CD1c-positive myeloid dendritic cell (primary cell): Measurements from ENCODE around the gene PIK3CG.
A peak's percentile ranks its signal among the peaks of the same experiment; 100 is the strongest.
"Not testable (repeated sequence)": the region's sequence is repeated elsewhere in the genome, so short reads cannot be mapped to it uniquely, and the experiment has no call there.

ENCODE experiments used
- DNase-seq: peaks from one replicate; pipeline ENCODE4 v3.0.0-alpha.2; 2016; ENCODE audit errors: extremely low spot score

PIK3CG gene

GRCh38 chr7:106865130-106866041, at the start of gene PIK3CG:
Gene PIK3CG (plus strand): TSS chr7:106865282. CDS start chr7:106867562, 2,280 bp downstream.
- peak; percentile 91 for DNase-seq

- DNase-seq = no peak
Measured at GRCh38 chr7:106817098-106817497, 48.0 kb upstream of the PIK3CG start.

GRCh38 chr7:106818736-106819135, 46.3 kb upstream of the PIK3CG start:
- no peak for DNase-seq

GRCh38 chr7:106819546-106819945, 45.5 kb upstream of the PIK3CG start:
- no peak for DNase-seq

GRCh38 chr7:106820321-106821217, 44.5 kb upstream of the PIK3CG start:
- no peak for DNase-seq

- DNase-seq = no peak
Measured at GRCh38 chr7:106823631-106824030, 41.5 kb upstream of the PIK3CG start.

GRCh38 chr7:106824458-106824857, 40.6 kb upstream of the PIK3CG start:
- DNase-seq = peak; percentile 55

GRCh38 chr7:106827626-106828025, 37.5 kb upstream of the PIK3CG start:
- DNase-seq = no peak

- DNase-seq = no peak
Measured at GRCh38 chr7:106829496-106829895, 35.6 kb upstream of the PIK3CG start.

- DNase-seq = not testable (repeated sequence)
Measured at GRCh38 chr7:106830896-106831295, 34.2 kb upstream of the PIK3CG start.

GRCh38 chr7:106836816-106837215, 28.3 kb upstream of the PIK3CG start:
- DNase-seq = no peak

- DNase-seq = no peak
Measured at GRCh38 chr7:106839511-106839910, 25.6 kb upstream of the PIK3CG start.

GRCh38 chr7:106840342-106840741, 24.7 kb upstream of the PIK3CG start:
- DNase-seq = no peak

GRCh38 chr7:106841896-106842390, 23.1 kb upstream of the PIK3CG start:
- DNase-seq = no peak

- no peak for DNase-seq
Measured at GRCh38 chr7:106844279-106844997, 20.6 kb upstream of the PIK3CG start.

- no peak for DNase-seq
Measured at GRCh38 chr7:106848049-106848448, 17.0 kb upstream of the PIK3CG start.

GRCh38 chr7:106848851-106849442, 16.1 kb upstream of the PIK3CG start:
- no peak for DNase-seq

- DNase-seq = not testable (repeated sequence)
Measured at GRCh38 chr7:106851632-106852031, 13.4 kb upstream of the PIK3CG start.

- DNase-seq = no peak
Measured at GRCh38 chr7:106853250-106853908, 11.7 kb upstream of the PIK3CG start.

- DNase-seq = peak; percentile 38
Measured at GRCh38 chr7:106855540-106856132, 9.4 kb upstream of the PIK3CG start.
